ENCODE data around the gene FBXW4. TPM values are rescaled to one million over a fixed set of nuclear protein-coding genes. Genes with fewer than 3 reads are reported as not detected.

The FBXW4 gene
- total and polyA plus RNA-seq, 9 of the 15 experiments (the other 6 are each of a cell fraction or from before 2014, with no cell fraction given), result 1.0 to 10.6 (median 5.4) TPM

- TF ChIP-seq ZNF197 (CRISPR knock-in tag; IDR thresholded peaks at IDR 0.05; ENCODE audit: low read depth), result peak; percentile 55; the same call in 1 of the 2 replicates
- no peak for TF ChIP-seq RFX1 (IDR thresholded peaks at IDR 0.05)
- TF ChIP-seq SRSF7 (optimal IDR thresholded peaks at IDR 0.05; ENCODE audit: low read depth, low read length), result no peak
- TF ChIP-seq L3MBTL2 (IDR thresholded peaks at IDR 0.05), result peak; percentile 81
- no peak for TF ChIP-seq ZSCAN32 (CRISPR knock-in tag; IDR thresholded peaks at IDR 0.05)
- TF ChIP-seq ETV6 (IDR thresholded peaks at IDR 0.05; ENCODE audit: borderline replicate concordance in 1 of 2, low read depth in 2 of 2, low read length in 1 of 2), result no peak
- TF ChIP-seq ETV6 (CRISPR knock-in tag; IDR thresholded peaks at IDR 0.05; ENCODE audit: borderline replicate concordance), result no peak
- no peak for TF ChIP-seq SNAPC5 (CRISPR knock-in tag; IDR thresholded peaks at IDR 0.05)
- TF ChIP-seq SMARCC2 (IDR thresholded peaks at IDR 0.05; ENCODE audit: low read depth), result peak; percentile 12; the same call in 1 of the 2 replicates
- peak; percentile 90 for TF ChIP-seq NFE2 (IDR thresholded peaks at IDR 0.05; ENCODE audit: low read depth)
- peak; percentile 67 for TF ChIP-seq MAFK (IDR thresholded peaks at IDR 0.05; ENCODE audit: low read length)
- TF ChIP-seq ZHX1 (conservative IDR thresholded peaks at IDR 0.05; ENCODE audit: low read length), result no peak
- TF ChIP-seq NR2C2 (CRISPR knock-in tag; IDR thresholded peaks at IDR 0.05), result no peak
- 0 out of 2 replicates have a peak, but pooled peaks have one; percentile 38 for TF ChIP-seq NR2C2 (tag; IDR thresholded peaks at IDR 0.05)
- no peak for TF ChIP-seq ARID2 (IDR thresholded peaks at IDR 0.05)
- no peak for TF ChIP-seq XRCC4 (IDR thresholded peaks at IDR 0.05; ENCODE audit: extremely low read depth, insufficient read depth, insufficient read length)
- TF ChIP-seq EP400 (IDR thresholded peaks at IDR 0.05), result 0 out of 2 replicates have a peak, but pooled peaks have one; percentile 17
- peak; percentile 84 for TF ChIP-seq C11orf30 (IDR thresholded peaks at IDR 0.05; ENCODE audit: low read depth)
- TF ChIP-seq HLTF (IDR thresholded peaks at IDR 0.05), result 0 out of 2 replicates have a peak, but pooled peaks have one; percentile 8
- TF ChIP-seq HNRNPUL1 (IDR thresholded peaks at IDR 0.05; ENCODE audit: low read length), result no peak
- TF ChIP-seq SMAD3 (CRISPR knock-in tag; conservative IDR thresholded peaks at IDR 0.05), result no peak
- TF ChIP-seq FOXA1 (IDR thresholded peaks at IDR 0.05; ENCODE audit: borderline replicate concordance), result 0 out of 2 replicates have a peak, but pooled peaks have one; percentile 26
- 0 out of 2 replicates have a peak, but pooled peaks have one; percentile 33 for TF ChIP-seq CTBP1 (IDR thresholded peaks at IDR 0.05; ENCODE audit: borderline replicate concordance)
- TF ChIP-seq SMAD1 (IDR thresholded peaks at IDR 0.05; ENCODE audit: low read depth, low read length, partially characterized antibody), result peak; percentile 2
- no peak for TF ChIP-seq CBX3 (IDR thresholded peaks at IDR 0.05; ENCODE audit: borderline replicate concordance in 1 of 2, low read length in 2 of 2)
- TF ChIP-seq ZNF639 (CRISPR knock-in tag; conservative IDR thresholded peaks at IDR 0.05 in 1 of 2, IDR thresholded peaks at IDR 0.05 in 1 of 2), result no peak; a peak in 1 of 4 replicates
- TF ChIP-seq MTA1 (IDR thresholded peaks at IDR 0.05; ENCODE audit: borderline replicate concordance), result no peak
These were observed 118.6 kb downstream of the FBXW4 start (continued) for GRCh38 chr10:101576211-101576863.

All from K562 (cell line).